Adrenal gland (tissue), 12 donors: ENCODE results near the gene RASSF7. TPM values are rescaled to one million over a fixed set of nuclear protein-coding genes. Genes with fewer than 3 reads are reported as not detected.
"Not testable (repeated sequence)": the region's sequence is repeated elsewhere in the genome, so short reads cannot be mapped to it uniquely, and the experiment has no call there.

ENCODE experiments used
- DNase-seq, 7 donors: peaks; one replicate each; pipeline ENCODE4 v3.0.0-alpha.2; 2019 to 2020
- H3K27ac ChIP-seq, 5 donors: fragments of 200-600 bp; sonication (generic) in 4 of 5; 1 replicate in 3 of 5; 2 replicates in 2 of 5; pipeline versions ENCODE4 v1.5.1 to v1.8.0; 2016 to 2020; ENCODE audit warnings: mild to moderate bottlenecking in 1 of 5
- H3K27me3 ChIP-seq: fragments of 200-600 bp; 2 replicates; pipeline ENCODE4 v1.8.0; 2021
- H3K36me3 ChIP-seq, 2 donors: fragments of 200-600 bp; replicated peaks in 1 of 2; 1 replicate in 1 of 2; 2 replicates in 1 of 2; pipeline versions ENCODE4 v1.5.1 to v1.8.0; 2018 to 2022
- H3K4me1 ChIP-seq, 2 donors: fragments of 200-600 bp; replicated peaks in 1 of 2; 1 replicate in 1 of 2; 2 replicates in 1 of 2; pipeline versions ENCODE4 v1.5.1 to v1.8.0; 2018 to 2021
- H3K4me3 ChIP-seq, 4 donors: fragments of 200-600 bp; sonication (generic) in 3 of 4; one replicate each; pipeline ENCODE4 v1.5.1; 2016 to 2018
- H3K9me3 ChIP-seq, 3 donors: fragments of 200-600 bp; sonication (generic) in 1 of 3; replicated peaks in 1 of 3; 1 replicate in 2 of 3; 2 replicates in 1 of 3; pipeline versions ENCODE4 v1.5.1 to v1.8.0; 2016 to 2021
- POLR2A ChIP-seq, 2 donors: fragments of 450-650 bp; IDR thresholded peaks; one replicate each; pipeline ENCODE4 v1.6.1; 2017; ENCODE audit warnings: antibody characterized with exemption in 2 of 2, mild to moderate bottlenecking in 2 of 2, moderate library complexity in 1 of 2
- WGBS, 4 donors: extraction: QIAGEN DNeasy Blood & Tissue Kit in 2 of 4; methylation state at CpG; one replicate each; pipeline versions ENCODE4 v1.1.5 to v1.1.7; 2013 to 2017; 5-methylcytosine and 5-hydroxymethylcytosine counted together
- intact Hi-C, 2 donors: fragments of 100-400 bp; cut with DNase I; formaldehyde crosslinking; loops; one replicate each; pipeline versions ENCODE4 v1.14.1 to v1.15.0; 2022 to 2023
- polyA plus RNA-seq, 3 donors: library from polyadenylated mRNA; stranded (reverse); fragments of 200-250 nt in 2 of 3; fragments of 350-450 nt in 1 of 3; fragmentation: Illumina TruSeq in 1 of 3; extraction: RNeasy Lipid Tissue Mini Kit (QIAGEN cat#74804) in 1 of 3; gene quantifications; one replicate each; pipeline ENCODE4 v1.2.3, GENCODE V29; 2013 to 2014
- total RNA-seq, 9 donors: library from RNA; depleted of rRNA in 4 of 9; stranded (reverse); fragments of >200 nt in 4 of 9; fragments of 120-200 nt in 1 of 9; fragmentation: NEBNext Ultra II Directional in 1 of 9; extraction: Animal tissue kit (Norgen Biotek cat#: 25700) in 1 of 9; gene quantifications; one replicate each; pipeline versions ENCODE4 v1.1.0 to v1.2.4, GENCODE V29; 2013 to 2023
- TF ChIP-seq, protein P1 (sequence below), 6 experiments: fragments of 450-650 bp in 4 of 6; fragments of 200-600 bp in 2 of 6; sonication (generic) in 1 of 6; IDR thresholded peaks; 1 replicate in 5 of 6; 2 replicates in 1 of 6; pipeline versions ENCODE4 v1.5.1 to v1.8.0; 2016 to 2021; ENCODE audit warnings: antibody characterized with exemption in 6 of 6, mild to moderate bottlenecking in 2 of 6, moderate library complexity in 1 of 6
- donor health status: healthy with polysubstance abuse.
- donor health status: Bipolar disorder and iron deficiency.
- donor health status: DM: yes; HTN: yes; CAD: no.
- donor health status: DM: no; HTN: no; CAD: no.
- donor health status: DM: no; HTN: no; CAD: no.
- donor health status: DM: yes; HTN: yes; CAD: no.

RASSF7 gene
- total and polyA plus RNA-seq, 12 donors, result 0.33 to 19.9 (median 7.8) TPM

DNA sequence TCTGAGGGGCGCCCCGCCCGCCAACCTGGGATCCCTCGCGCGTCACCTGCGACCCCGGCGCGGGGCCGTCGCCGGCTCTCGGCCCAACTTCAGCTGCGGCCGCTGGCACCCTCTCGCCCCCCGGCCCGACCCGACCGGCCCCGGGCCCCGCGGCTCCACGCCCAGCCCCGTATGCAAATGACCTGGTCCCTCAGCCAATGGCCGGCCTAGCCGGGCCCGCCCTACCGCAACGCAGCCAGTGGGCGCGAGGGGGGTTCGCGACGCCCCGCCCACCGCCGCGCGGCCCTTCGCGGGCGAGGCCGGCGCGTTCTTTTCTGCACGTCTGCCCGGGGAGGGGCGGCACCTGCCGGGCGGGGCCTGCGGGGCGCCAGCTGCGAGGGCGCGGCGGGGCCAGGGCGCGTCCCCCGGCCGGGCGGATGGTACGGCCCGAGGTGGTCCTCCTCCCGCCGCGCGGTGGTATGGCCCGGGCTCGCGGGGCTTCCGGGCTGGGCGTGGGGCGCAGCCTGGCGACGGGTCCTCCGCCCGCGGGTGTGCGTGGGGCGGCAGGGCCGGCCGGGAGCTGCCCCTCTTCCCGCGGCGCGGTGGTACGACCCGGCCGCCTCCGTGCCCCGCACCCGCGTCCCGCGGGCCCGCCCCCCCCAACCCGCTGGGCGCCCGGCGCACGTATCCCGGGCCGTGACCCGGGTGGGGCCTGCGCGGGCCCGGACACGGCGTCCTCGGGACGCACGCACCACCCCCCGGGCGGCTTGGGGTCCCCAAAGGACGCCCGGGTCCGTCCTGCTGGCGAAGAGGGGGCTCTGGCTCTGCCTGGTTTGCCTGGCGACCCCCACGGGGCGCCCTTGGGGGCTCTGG lies 7.8 kb downstream of the RASSF7 start:
- Histone ChIP-seq H3K27ac (peak overlapping the region in 4 of 5 donors; percentile 42 to 79 (median 66)), H3K27me3 (no peaks in the 10 kb centered on the region), H3K9me3 (no peaks in the 10 kb centered on the region), H3K36me3 (no peaks in the 10 kb centered on the region), H3K4me1 (peaks cover 7 to 12% of the 10 kb centered on the region in 2 donors), H3K4me3 (peak overlapping the region in 3 of 4 donors; percentile 35 to 85 (median 56))
- 0 to 1% (median 1%) methylated on average over 3 to 123 of the region's 123 CpGs; no CpG with 5 or more reads in 1 of the 4 donors for WGBS, 4 donors
- intact Hi-C loops, result no loop called here
- DNase-seq, result peak; percentile 91 to 96 (median 94)
- peak; percentile 49 to 70 for TF ChIP-seq POLR2A (IDR thresholded peaks at IDR 0.05)
- TF ChIP-seq, protein P1, sequence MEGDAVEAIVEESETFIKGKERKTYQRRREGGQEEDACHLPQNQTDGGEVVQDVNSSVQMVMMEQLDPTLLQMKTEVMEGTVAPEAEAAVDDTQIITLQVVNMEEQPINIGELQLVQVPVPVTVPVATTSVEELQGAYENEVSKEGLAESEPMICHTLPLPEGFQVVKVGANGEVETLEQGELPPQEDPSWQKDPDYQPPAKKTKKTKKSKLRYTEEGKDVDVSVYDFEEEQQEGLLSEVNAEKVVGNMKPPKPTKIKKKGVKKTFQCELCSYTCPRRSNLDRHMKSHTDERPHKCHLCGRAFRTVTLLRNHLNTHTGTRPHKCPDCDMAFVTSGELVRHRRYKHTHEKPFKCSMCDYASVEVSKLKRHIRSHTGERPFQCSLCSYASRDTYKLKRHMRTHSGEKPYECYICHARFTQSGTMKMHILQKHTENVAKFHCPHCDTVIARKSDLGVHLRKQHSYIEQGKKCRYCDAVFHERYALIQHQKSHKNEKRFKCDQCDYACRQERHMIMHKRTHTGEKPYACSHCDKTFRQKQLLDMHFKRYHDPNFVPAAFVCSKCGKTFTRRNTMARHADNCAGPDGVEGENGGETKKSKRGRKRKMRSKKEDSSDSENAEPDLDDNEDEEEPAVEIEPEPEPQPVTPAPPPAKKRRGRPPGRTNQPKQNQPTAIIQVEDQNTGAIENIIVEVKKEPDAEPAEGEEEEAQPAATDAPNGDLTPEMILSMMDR (IDR thresholded peaks at IDR 0.05), result no peak

DNA sequence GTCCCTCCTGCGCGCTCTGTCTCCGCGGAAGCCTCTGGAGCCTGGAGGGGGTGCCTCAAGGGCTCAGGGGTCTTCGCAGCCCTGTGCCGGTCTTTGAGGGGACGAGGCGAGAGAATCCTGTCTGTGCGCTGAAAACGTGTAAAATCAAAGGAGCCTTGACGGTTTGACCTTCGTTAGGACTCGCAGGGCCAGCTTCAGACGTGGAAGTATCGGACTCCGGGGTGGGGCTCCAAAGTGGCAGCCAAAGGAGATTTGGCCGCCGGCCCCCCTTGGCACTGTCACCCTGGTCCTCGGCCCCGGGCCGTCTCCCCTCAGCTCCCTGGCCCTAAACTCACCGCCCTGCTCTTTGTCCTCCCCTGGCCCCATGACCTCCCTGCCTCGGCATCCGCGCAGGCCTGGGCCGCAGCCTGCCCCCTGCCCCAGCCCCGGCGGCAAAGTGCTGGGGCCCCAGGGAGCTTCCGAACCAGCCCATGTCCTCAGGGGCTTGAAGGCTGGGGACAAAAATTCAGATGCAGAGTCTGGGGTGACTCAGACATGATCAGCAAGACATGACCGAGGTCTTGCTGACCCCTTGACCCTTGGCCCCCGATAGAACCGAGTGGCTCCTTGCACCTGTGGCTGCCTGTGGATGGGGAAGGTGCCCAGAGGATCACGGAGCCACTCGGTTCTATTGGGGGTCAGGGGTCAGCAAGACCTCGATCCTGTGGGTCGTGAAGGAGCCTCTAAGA lies 8.6 kb downstream of the RASSF7 start:
- TF ChIP-seq, protein P1 (IDR thresholded peaks at IDR 0.05), result no peak
- no peak for TF ChIP-seq POLR2A (IDR thresholded peaks at IDR 0.05)
- Histone ChIP-seq H3K27ac (peak overlapping the region in 4 of 5 donors; percentile 42 to 79 (median 66)), H3K9me3 (no peaks in the 10 kb centered on the region), H3K27me3 (no peaks in the 10 kb centered on the region), H3K4me3 (peak overlapping the region in 2 of 4 donors; percentile 35 to 85), H3K36me3 (no peaks in the 10 kb centered on the region), H3K4me1 (peaks cover 7 to 12% of the 10 kb centered on the region in 2 donors)
- 32 to 36% (median 34%) methylated on average over 8 to 36 of the region's 36 CpGs for WGBS, 4 donors
- DNase-seq, result peak in 3 of 7 donors; percentile 47 to 68 (median 54)
- intact Hi-C loops, result no loop called here

DNA sequence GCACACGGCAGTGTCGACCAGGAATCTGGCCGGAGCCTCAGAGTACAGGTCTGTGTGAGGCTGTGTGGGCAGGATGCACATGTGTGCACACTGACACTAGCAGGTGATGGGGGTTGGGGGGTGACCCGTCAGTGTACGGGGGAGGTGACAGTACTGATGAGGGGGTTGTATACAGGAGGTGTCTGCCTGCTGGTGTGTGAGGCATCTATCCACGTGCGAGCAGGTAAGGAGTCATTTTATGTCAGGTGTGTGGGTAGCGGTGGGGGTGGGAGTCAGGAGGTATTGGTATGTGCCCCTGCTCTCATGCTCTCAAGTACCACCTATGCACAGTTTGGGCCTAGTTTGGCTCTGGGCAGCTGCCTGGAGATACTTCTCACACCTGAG lies 11.0 kb downstream of the RASSF7 start:
- no peak overlapping the region for H3K4me3 ChIP-seq
- WGBS, 4 donors, result 70 to 93% (median 74%) methylated on average over 5 to 8 of the region's 8 CpGs
- intact Hi-C loops, result no loop called here
- TF ChIP-seq POLR2A (IDR thresholded peaks at IDR 0.05), result no peak
- TF ChIP-seq, protein P1 (IDR thresholded peaks at IDR 0.05), result no peak
- no peak overlapping the region for H3K27ac ChIP-seq
- no peaks in the 10 kb centered on the region for H3K36me3 ChIP-seq
- peaks cover 7 to 19% of the 10 kb centered on the region in 2 donors for H3K4me1 ChIP-seq
- H3K9me3 ChIP-seq, result no peaks in the 10 kb centered on the region
- H3K27me3 ChIP-seq, result no peaks in the 10 kb centered on the region
- no peak for DNase-seq

DNA sequence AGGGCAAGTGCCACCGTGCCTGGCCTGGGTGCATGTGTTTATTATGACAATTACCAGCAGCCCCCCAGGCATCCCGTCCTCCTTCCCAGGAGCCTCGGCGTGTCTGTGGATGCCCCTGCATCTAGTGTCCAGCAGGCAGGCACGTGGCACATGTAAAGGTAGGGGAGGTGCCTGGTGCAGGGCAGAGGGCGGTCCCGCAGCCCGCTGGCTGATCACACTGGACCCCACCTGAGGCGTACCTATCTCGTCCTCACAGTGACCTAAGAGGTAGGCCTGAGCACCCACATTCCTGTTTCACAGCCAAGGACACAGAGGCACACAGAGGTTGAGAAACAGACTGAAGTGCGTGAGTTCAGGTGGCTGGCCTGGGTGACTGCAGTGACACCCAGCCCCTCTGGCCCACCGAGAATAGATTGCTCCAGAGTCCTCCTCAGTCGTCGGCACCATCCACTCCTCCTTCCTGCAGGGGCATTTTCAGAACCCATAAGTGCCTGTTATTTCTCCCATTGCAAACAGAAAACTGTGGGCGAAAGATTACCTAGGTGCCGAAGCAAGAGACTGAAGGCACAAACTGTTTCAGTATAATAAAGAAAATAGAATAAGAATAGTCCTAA lies 12.5 kb downstream of the RASSF7 start:
- H3K36me3 ChIP-seq, result no peaks in the 10 kb centered on the region
- peaks cover 21 to 24% of the 10 kb centered on the region in 2 donors for H3K4me1 ChIP-seq
- no peaks in the 10 kb centered on the region for H3K9me3 ChIP-seq
- no peak overlapping the region for H3K4me3 ChIP-seq
- no peaks in the 10 kb centered on the region for H3K27me3 ChIP-seq
- intact Hi-C loops, result no loop called here
- TF ChIP-seq POLR2A (IDR thresholded peaks at IDR 0.05), result no peak
- TF ChIP-seq, protein P1 (IDR thresholded peaks at IDR 0.05), result no peak
- no peak for DNase-seq
- H3K27ac ChIP-seq, result no peak overlapping the region
- WGBS, 4 donors, result 86 to 94% (median 92%) methylated on average over 7 to 16 of the region's 16 CpGs

DNA sequence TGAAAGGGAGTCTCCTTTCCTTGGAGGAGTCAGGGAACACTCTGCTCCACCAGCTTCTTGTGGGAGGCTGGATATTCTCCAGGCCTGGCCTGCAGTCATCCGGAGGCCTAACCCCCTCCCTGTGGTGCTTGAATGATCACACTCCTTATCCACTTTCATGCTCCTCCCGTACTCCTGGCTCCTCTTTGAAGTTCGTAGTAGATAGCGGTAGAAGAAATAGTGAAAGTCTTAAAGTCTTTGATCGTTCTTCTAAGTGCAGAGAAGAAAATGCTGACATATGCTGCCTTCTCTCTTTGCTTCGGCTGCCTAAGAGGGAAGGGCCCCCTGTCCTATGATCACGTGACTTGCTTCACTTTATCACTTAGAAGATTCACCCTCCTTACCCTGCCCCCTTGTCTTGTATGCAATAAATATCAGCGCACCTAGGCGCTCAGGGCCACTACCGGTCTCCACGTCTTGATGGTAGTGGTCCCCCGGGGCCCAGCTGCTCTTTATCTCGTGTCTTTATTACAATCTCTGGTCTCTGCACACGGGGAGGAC lies 13.3 kb downstream of the RASSF7 start:
- peak overlapping the region in 1 of 5 donors; percentile 10 for H3K27ac ChIP-seq
- H3K36me3 ChIP-seq, H3K9me3 ChIP-seq, intact Hi-C loops, H3K27me3 ChIP-seq, DNase-seq, H3K4me3 ChIP-seq: not testable (repeated sequence)
- 69 to 80% (median 72%) methylated on average over 13 to 14 of the region's 14 CpGs for WGBS, 4 donors
- peaks cover 26 to 31% of the 10 kb centered on the region in 2 donors for H3K4me1 ChIP-seq
